Right lobe of liver (tissue), 6 donors: ENCODE measurements around the gene CD247. TPM values are rescaled to one million over a fixed set of nuclear protein-coding genes. Genes with fewer than 3 reads are reported as not detected.
A peak's percentile ranks its signal among the peaks of the same experiment; 100 is the strongest.

Experiments
- ATAC-seq, 4 donors: fragments of 200-7000 bp; cut with Tn5 transposase; one replicate each; pipeline ENCODE4 v1.9.1; 2020; ENCODE audit warnings: mild to moderate bottlenecking in 4 of 4, moderate library complexity in 4 of 4
- DNase-seq, 3 donors: peaks; one replicate each; pipeline ENCODE4 v3.0.0-alpha.2; 2020
- H3K27ac ChIP-seq, 3 donors: fragments of 200-600 bp; one replicate each; pipeline ENCODE4 v1.8.0; 2022
- H3K27me3 ChIP-seq, 2 donors: fragments of 200-600 bp; one replicate each; pipeline ENCODE4 v1.8.0; 2022
- H3K36me3 ChIP-seq, 4 donors: fragments of 200-600 bp; sonication (generic) in 1 of 4; one replicate each; pipeline versions ENCODE4 v1.5.1 to v1.8.0; 2017 to 2022; ENCODE audit warnings: control low read depth in 1 of 4
- H3K4me1 ChIP-seq, 4 donors: fragments of 200-600 bp; sonication (generic) in 1 of 4; one replicate each; pipeline versions ENCODE4 v1.5.1 to v1.8.0; 2017 to 2022; ENCODE audit warnings: control low read depth in 1 of 4
- H3K4me3 ChIP-seq, 3 donors: fragments of 200-600 bp; one replicate each; pipeline ENCODE4 v1.8.0; 2022
- H3K9me3 ChIP-seq, 4 donors: fragments of 200-600 bp; sonication (generic) in 1 of 4; one replicate each; pipeline versions ENCODE4 v1.5.1 to v1.8.0; 2017 to 2022; ENCODE audit warnings: control low read depth in 1 of 4
- POLR2A ChIP-seq: fragments of 450-650 bp; IDR thresholded peaks from one replicate; pipeline ENCODE4 v1.6.1; 2017; ENCODE audit warnings: antibody characterized with exemption, mild to moderate bottlenecking
- WGBS: methylation state at CpG from one replicate; pipeline ENCODE4 v1.1.6; 2018; ENCODE audit warnings: low coverage, low lambda C conversion rate; ENCODE audit not compliant: insufficient coverage; ENCODE audit errors: missing lambda C conversion rate; 5-methylcytosine and 5-hydroxymethylcytosine counted together
- intact Hi-C, 2 donors: fragments of 100-400 bp; cut with DNase I; formaldehyde crosslinking; loops; one replicate each; pipeline versions ENCODE4 v1.11.2 to v1.14.1; 2022
- total RNA-seq, 6 experiments: library from RNA; depleted of rRNA in 2 of 6; stranded (reverse); fragments of >200 nt in 2 of 6; fragmentation: NEBNext Ultra II Directional in 3 of 6; extraction: Animal tissue kit (Norgen Biotek cat#: 25700) in 3 of 6; gene quantifications; one replicate each; pipeline versions ENCODE4 v1.1.0 to v1.2.4, GENCODE V29; 2016 to 2023
- TF ChIP-seq, protein P1 (sequence below), 4 donors: fragments of 200-600 bp in 3 of 4; fragments of 450-650 bp in 1 of 4; IDR thresholded peaks; one replicate each; pipeline versions ENCODE4 v1.5.1 to v1.8.0; 2016 to 2022; ENCODE audit warnings: antibody characterized with exemption in 4 of 4, mild to moderate bottlenecking in 2 of 4
- donor health status: DM: no; HTN: yes; CAD: no.
- donor health status: DM: no; HTN: no; CAD: no.
- donor health status: DM: no; HTN: no; CAD: no.
- donor health status: DM: no; HTN: yes; CAD: no.
- donor health status: DM: no; HTN: yes; CAD: no.

The CD247 gene
- total RNA-seq, 6 experiments from 2014 or later, result 0.48 to 2.2 (median 0.71) TPM

DNA sequence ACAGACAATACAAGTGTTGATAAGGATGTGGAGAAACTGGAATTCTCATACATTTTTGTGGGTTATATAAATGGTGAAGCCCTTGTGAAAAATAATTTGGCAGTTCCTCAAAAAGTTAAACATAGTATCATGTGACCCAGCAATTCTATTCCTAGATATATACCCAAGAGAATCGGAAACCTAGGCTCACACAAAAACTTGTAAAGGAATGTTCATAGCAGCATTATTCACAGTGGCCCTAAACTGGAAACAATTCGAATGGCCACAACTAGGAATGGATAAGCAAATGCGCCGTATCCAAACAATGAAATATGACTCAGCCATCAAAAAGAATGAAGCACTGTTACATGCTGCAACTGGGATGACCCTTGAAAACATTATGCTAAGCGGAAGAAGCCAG lies 3.9 kb upstream of the CD247 start:
- intact Hi-C loops, result no loop called here
- Histone ChIP-seq H3K27me3 (no peaks in the 10 kb centered on the region), H3K9me3 (no peaks in the 10 kb centered on the region), H3K4me1 (no peaks in the 10 kb centered on the region), H3K36me3 (no peaks in the 10 kb centered on the region), H3K27ac (no peak overlapping the region), H3K4me3 (no peak overlapping the region)
- TF ChIP-seq, protein P1, sequence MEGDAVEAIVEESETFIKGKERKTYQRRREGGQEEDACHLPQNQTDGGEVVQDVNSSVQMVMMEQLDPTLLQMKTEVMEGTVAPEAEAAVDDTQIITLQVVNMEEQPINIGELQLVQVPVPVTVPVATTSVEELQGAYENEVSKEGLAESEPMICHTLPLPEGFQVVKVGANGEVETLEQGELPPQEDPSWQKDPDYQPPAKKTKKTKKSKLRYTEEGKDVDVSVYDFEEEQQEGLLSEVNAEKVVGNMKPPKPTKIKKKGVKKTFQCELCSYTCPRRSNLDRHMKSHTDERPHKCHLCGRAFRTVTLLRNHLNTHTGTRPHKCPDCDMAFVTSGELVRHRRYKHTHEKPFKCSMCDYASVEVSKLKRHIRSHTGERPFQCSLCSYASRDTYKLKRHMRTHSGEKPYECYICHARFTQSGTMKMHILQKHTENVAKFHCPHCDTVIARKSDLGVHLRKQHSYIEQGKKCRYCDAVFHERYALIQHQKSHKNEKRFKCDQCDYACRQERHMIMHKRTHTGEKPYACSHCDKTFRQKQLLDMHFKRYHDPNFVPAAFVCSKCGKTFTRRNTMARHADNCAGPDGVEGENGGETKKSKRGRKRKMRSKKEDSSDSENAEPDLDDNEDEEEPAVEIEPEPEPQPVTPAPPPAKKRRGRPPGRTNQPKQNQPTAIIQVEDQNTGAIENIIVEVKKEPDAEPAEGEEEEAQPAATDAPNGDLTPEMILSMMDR (IDR thresholded peaks at IDR 0.05), result no peak
- TF ChIP-seq POLR2A, result no peak
- ATAC-seq (no peak), DNase-seq (no peak)
- 91% methylated on average over 5 of the region's 5 CpGs for WGBS

DNA sequence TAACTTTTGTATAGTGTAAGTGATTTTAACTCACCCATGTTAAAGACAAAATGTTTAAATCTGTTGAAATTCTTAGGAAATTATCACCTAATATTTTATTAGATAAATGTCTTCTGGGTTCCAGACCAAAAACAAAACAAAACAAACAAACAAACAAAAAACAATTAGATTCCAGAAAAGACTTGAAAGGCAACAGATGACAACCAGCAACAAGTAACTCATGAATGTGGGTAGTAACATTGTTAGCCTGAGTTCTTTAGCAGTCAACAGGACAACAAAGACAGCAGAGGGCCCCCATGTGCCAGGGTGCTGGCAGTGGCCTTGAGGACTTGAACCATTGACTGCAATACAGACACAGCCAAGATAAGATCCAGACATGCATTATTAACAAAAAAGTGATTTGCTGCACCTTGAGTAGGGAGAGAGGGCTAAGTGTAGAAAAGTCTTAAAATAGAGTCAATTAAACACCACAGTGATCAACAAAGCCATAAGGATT lies 2.4 kb upstream of the CD247 start:
- no peak for DNase-seq
- no peaks in the 10 kb centered on the region for H3K36me3 ChIP-seq

DNA sequence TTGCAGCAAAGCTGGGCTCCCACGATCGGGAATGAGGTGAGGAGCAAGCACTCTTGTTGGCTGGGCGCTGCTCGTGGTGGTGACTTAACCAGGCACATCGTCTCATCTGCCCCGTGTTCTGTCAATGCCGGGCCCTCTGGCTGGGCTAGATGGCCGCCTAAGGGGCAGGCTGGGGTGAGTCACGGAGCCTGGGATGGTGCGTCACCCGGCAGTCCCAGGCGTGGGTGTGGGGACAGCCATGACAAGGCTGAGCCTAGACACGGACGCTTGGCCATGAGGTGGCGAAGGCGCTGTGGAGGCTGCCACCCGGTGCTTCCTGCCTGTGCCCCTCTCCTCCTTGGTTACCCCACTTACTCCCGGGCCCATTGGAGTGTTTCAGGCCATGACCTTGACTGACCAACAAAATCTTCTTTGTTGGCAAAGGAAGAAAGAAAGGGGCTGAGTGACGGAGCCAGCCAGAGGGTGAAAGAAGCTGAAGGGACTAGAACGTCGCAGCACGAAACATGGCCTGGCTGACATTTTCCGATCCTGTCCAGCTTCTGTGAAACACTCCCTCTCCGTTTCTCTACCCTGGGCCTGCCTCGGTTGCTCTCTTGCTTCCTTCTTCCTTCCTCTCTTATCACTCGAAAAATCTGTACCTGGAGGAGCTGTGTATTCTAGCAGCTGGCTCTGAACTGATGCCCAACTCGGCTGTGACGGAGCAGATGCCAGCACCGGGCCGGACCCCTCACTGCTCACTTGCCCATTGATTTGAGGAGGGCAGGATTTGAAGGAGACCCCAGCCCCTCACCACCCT lies 596 bp downstream of the CD247 start:
- Histone ChIP-seq H3K27me3 (no peaks in the 10 kb centered on the region), H3K27ac (no peak overlapping the region), H3K4me3 (no peak overlapping the region), H3K4me1 (no peaks in the 10 kb centered on the region), H3K9me3 (no peaks in the 10 kb centered on the region), H3K36me3 (no peaks in the 10 kb centered on the region)
- 79% methylated on average over 19 of the region's 30 CpGs for WGBS
- no peak for DNase-seq
- ATAC-seq, result peak; percentile 29 to 72 (median 52)
- intact Hi-C loops, result no loop called here
- no peak for TF ChIP-seq POLR2A
- TF ChIP-seq, protein P1 (IDR thresholded peaks at IDR 0.05), result no peak

More for the DNA sequence above, 2.4 kb upstream of the CD247 start:
- no peak for TF ChIP-seq POLR2A
- TF ChIP-seq, protein P1 (IDR thresholded peaks at IDR 0.05), result peak in 3 of 4 donors; percentile 17 to 48 (median 31)
- intact Hi-C loops, result no loop called here
- H3K27ac ChIP-seq, result no peak overlapping the region
- H3K27me3 ChIP-seq, result no peaks in the 10 kb centered on the region
- no peak overlapping the region for H3K4me3 ChIP-seq
- H3K9me3 ChIP-seq, result no peaks in the 10 kb centered on the region
- no peaks in the 10 kb centered on the region for H3K4me1 ChIP-seq
- peak; percentile 46 to 82 (median 69) for ATAC-seq

DNA sequence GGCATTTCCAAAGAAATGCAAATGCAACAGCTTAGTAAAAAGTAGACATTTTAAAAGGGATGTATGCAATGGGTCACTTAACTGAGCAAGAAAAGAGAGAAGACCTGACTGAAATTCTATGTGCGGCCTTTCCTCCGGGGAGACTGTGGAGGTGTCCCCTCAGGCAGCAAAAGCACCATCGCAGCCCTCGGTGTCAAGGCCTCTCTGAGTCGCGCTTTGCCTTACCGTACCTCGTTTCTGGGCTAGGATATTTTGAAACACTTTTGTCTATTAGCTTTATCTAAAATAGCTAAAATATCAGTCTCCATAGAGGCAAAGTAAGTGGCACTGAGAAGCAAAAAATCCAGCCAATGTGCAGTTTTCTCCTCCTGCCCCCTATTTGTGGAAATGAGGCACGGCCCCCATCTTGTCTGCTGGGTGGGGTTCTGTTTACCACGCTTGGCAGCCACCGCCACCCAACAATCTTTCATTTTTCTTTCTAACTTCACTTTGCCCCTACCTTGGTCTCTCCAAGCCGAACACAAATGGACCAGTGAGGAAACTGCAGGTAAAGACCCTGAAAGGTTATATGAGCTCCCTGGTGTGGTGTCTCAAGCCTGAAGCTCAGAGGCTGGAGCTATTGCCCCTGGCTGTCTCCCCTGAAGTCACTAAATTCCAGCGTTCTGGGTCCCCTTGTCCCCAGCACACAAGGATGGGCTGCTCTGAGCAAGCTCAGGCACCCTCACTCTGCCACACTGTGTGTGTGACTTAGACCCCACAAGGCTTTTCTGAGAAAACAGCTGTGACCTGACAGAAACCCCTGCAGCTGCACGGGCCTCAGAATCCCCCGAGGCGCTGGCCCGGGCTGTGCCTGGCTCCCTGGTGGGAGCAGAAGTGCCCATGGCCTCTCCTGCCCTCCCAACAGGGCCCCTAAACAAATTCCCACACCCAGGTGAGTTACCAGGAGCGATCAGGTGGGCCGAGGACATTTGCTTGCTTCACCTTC lies 1.6 kb downstream of the CD247 start:
- Histone ChIP-seq H3K27ac (no peak overlapping the region), H3K9me3 (no peaks in the 10 kb centered on the region), H3K4me3 (no peak overlapping the region), H3K4me1 (no peaks in the 10 kb centered on the region), H3K27me3 (no peaks in the 10 kb centered on the region), H3K36me3 (no peaks in the 10 kb centered on the region)
- ATAC-seq (no peak), DNase-seq (no peak)
- 74% methylated on average over 13 of the region's 19 CpGs for WGBS
- no peak for TF ChIP-seq POLR2A
- TF ChIP-seq, protein P1 (IDR thresholded peaks at IDR 0.05), result no peak
- intact Hi-C loops, result no loop called here
